GM12872 (cell line): ENCODE data around the gene DCAF5.

Source experiments
- TF ChIP-seq, protein P1 (sequence below): IDR thresholded peaks from 3 replicates; pipeline ENCODE4 v1.5.1; 2011; ENCODE audit warnings: low read depth, mild to moderate bottlenecking, low read length, moderate library complexity; ENCODE audit not compliant: insufficient read depth

The DCAF5 gene

GRCh38 chr14:69137843-69138535, 14.9 kb downstream of the DCAF5 start:
- TF ChIP-seq, protein P1, sequence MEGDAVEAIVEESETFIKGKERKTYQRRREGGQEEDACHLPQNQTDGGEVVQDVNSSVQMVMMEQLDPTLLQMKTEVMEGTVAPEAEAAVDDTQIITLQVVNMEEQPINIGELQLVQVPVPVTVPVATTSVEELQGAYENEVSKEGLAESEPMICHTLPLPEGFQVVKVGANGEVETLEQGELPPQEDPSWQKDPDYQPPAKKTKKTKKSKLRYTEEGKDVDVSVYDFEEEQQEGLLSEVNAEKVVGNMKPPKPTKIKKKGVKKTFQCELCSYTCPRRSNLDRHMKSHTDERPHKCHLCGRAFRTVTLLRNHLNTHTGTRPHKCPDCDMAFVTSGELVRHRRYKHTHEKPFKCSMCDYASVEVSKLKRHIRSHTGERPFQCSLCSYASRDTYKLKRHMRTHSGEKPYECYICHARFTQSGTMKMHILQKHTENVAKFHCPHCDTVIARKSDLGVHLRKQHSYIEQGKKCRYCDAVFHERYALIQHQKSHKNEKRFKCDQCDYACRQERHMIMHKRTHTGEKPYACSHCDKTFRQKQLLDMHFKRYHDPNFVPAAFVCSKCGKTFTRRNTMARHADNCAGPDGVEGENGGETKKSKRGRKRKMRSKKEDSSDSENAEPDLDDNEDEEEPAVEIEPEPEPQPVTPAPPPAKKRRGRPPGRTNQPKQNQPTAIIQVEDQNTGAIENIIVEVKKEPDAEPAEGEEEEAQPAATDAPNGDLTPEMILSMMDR, result no peak

- TF ChIP-seq, protein P1, result no peak
Measured at GRCh38 chr14:69137416-69137815, 15.5 kb downstream of the DCAF5 start.

DNA sequence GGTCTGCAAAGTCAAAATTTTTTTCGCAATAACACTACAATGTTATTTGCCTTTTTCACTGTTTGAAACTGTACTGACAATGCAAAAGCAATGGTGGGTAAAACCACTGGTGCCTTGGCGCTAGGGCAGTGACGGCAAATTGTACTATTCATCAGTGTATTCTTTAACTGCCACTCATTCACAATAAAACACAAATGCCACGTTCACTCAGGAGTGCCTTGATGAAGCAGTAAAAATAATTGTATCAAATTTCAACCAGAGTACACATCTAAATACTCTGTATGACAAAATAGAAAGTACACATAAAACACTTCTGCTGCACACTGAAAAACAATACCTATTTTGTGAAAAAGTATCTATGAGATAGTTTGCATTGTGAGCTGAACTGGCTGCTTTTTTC, 17.8 kb downstream of the DCAF5 start:
- TF ChIP-seq, protein P1, result no peak

- TF ChIP-seq, protein P1, result no peak
Measured at GRCh38 chr14:69133206-69134125, 19.5 kb downstream of the DCAF5 start.

DNA sequence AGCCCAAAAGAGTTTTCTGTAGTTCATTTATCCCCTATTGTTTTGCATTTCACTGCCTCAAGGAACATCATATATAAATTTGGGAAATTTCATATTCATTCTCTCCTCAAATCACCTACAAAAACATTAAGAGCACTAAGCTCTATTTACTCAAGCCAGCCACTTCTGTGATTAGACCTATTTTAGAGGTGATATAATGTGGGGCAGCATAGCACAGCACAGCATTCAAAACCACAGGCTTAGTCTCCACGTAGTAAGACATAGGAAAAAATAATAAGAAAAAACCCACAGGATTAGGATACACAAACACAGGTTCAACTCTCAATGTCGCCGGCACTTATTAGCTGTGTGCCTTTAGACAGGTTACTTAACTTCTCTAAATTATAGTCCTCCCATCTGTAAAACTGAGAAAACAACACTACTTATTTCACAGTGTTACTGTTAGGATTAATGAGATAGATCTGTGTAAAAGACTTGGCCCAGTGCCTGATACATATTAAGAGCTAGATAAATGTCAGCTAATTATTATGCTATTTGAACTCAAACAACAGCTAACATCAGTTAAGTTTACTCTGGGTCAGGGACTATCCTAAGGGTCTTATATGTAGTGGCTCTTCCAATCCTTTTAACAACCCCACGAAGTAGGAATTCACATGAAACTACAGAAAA, 20.3 kb downstream of the DCAF5 start:
- TF ChIP-seq, protein P1, result no peak

GRCh38 chr14:69131176-69131575, 21.7 kb downstream of the DCAF5 start:
- TF ChIP-seq, protein P1, result no peak

GRCh38 chr14:69129264-69129880, 23.5 kb downstream of the DCAF5 start:
- TF ChIP-seq, protein P1, result peak; percentile 98
